Kidney epithelial cell (primary cell): ENCODE measurements around the gene TNIP3. TPM values are rescaled to one million over a fixed set of nuclear protein-coding genes. Genes with fewer than 3 reads are reported as not detected.

ENCODE experiments used
- DNase-seq: peaks from one replicate; pipeline ENCODE4 v3.0.0-alpha.2; 2010; ENCODE audit warnings: low read depth
- H3K27me3 ChIP-seq: 2 replicates; pipeline ENCODE4 v1.6.0; 2011; ENCODE audit warnings: low read length; ENCODE audit not compliant: control insufficient read depth, insufficient read depth
- H3K36me3 ChIP-seq: 2 replicates; pipeline ENCODE4 v1.5.1; 2011; ENCODE audit warnings: low read length; ENCODE audit not compliant: control insufficient read depth, insufficient read depth
- H3K4me3 ChIP-seq: 2 replicates; pipeline ENCODE4 v1.5.1; 2011; ENCODE audit warnings: low read depth, mild to moderate bottlenecking, control low read depth, low read length
- total RNA-seq: library from RNA; depleted of rRNA; stranded (reverse); fragments of >200 nt; gene quantifications from 2 replicates; pipeline ENCODE4 v1.2.3, GENCODE V29; 2015
- TF ChIP-seq, protein P1 (sequence below): IDR thresholded peaks from 2 replicates; pipeline ENCODE4 v1.5.1; 2011; ENCODE audit warnings: mild to moderate bottlenecking, moderate library complexity, low read length, control low read depth, inconsistent platforms; ENCODE audit not compliant: insufficient read depth, poor library complexity, severe bottlenecking

Gene TNIP3
- total RNA-seq, 1 donor from 2014 or later, result 1.1 TPM

DNA sequence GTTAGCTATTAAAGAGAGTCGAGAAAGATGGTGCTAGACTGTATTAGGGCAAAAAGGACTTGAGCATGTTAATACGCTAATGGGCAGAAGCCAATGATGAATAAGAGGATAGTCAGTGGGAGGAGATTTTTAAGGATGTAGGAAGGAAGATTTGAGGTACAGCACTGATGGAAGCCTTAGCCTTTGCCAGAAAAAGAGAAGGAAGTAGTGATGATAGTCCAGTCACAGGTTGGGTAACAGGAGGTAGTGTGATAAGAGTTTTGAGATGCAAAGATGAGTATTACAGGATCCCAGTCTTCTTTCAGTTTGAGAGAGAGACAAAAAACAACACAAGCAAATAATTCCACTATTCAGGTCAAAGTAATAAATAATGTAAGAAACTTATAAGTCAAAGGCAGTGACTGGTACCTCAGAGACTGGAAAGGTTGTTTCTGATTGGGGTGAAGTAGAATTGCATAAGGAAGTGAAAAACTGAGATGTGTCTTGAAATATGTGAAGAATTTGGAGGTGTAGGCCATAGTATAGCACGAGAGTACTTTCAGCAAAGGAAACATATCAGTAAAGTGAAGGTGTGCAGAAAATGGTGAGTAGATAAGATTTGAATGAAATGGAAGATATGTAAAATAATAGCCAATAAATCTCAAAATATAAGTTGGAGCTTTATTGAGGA is 69.7 kb downstream of the TNIP3 start:
- Histone ChIP-seq H3K27me3 (no peaks in the 10 kb centered on the region), H3K4me3 (no peak overlapping the region), H3K36me3 (no peaks in the 10 kb centered on the region)
- TF ChIP-seq, protein P1, sequence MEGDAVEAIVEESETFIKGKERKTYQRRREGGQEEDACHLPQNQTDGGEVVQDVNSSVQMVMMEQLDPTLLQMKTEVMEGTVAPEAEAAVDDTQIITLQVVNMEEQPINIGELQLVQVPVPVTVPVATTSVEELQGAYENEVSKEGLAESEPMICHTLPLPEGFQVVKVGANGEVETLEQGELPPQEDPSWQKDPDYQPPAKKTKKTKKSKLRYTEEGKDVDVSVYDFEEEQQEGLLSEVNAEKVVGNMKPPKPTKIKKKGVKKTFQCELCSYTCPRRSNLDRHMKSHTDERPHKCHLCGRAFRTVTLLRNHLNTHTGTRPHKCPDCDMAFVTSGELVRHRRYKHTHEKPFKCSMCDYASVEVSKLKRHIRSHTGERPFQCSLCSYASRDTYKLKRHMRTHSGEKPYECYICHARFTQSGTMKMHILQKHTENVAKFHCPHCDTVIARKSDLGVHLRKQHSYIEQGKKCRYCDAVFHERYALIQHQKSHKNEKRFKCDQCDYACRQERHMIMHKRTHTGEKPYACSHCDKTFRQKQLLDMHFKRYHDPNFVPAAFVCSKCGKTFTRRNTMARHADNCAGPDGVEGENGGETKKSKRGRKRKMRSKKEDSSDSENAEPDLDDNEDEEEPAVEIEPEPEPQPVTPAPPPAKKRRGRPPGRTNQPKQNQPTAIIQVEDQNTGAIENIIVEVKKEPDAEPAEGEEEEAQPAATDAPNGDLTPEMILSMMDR, result no peak
- DNase-seq, result no peak

- Histone ChIP-seq H3K4me3 (no peak overlapping the region), H3K27me3 (no peaks in the 10 kb centered on the region), H3K36me3 (no peaks in the 10 kb centered on the region)
- TF ChIP-seq, protein P1, result no peak
- DNase-seq, result no peak
Observed at GRCh38 chr4:121093261-121093660, 70.9 kb downstream of the TNIP3 start.

DNA sequence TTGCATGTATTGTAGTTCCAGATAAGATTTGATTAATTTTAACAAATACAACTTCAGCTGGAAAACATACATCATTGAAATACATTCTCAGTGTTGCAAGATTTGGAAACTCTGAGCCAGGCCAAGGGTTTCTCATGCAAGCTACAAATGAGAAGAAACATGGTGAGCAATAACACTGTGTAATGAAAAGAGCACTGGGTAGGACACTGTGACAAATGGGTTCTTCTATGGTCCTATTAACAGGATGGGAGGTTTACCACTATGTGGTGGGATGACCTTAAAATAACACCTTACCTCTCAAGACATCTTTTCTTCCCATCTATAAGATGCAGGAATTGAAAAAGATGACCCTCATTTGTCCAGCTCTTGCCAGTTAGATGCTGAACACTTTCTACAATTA is 72.2 kb downstream of the TNIP3 start:
- Histone ChIP-seq H3K27me3 (no peaks in the 10 kb centered on the region), H3K4me3 (no peak overlapping the region), H3K36me3 (no peaks in the 10 kb centered on the region)
- TF ChIP-seq, protein P1, result no peak
- DNase-seq, result no peak

GRCh38 chr4:121088867-121089266 is 75.3 kb downstream of the TNIP3 start:
- TF ChIP-seq, protein P1, result no peak
- H3K27me3 ChIP-seq, result no peaks in the 10 kb centered on the region
- H3K36me3 ChIP-seq, result no peaks in the 10 kb centered on the region
- no peak for DNase-seq
- H3K4me3 ChIP-seq, result no peak overlapping the region

Other genes starting within 250 kb of the TNIP3 start
- 7.1 and 7.3 TPM in 2 replicates for gene PRDM5, start 241.6 kb downstream of the TNIP3 start, total RNA-seq
- gene NDNF, start 91.8 kb downstream of the TNIP3 start, total RNA-seq, result 0.08 and 0.21 TPM in 2 replicates
- 0.17 TPM in 1 of 2 replicates, not detected in the other for gene QRFPR, start 216.7 kb upstream of the TNIP3 start, total RNA-seq